Measurements from ENCODE around the gene MTERF4. TPM values are rescaled to one million over a fixed set of nuclear protein-coding genes. Genes with fewer than 3 reads are reported as not detected.

Gene MTERF4
- polyA plus RNA-seq, 3 donors = 15.5 to 37.4 (median 17.8) TPM

DNA sequence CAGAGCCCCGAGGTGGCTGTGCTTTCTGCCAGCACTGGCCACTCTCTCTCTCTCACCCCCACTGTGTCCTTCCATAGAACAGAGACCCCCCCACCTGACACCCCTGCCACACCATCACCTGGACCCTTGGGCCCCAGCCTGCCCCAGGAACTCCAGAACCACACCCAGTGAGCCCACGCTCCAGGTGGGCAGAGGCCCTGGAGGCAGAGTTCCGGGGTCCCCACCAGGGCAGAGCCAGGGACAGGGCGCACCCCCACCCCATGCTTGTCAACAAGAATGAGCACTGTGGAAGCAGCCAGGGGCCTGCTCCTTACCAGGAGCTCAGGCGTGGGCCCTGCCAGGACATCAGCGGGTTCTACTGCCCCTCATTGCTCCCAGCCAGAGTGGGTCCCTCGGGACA, 32.6 kb upstream of the MTERF4 start:
- Mint-ChIP-seq H3K4me1 (peaks cover 3% of the 10 kb centered on the region), H3K27ac (peak overlapping the region in 1 of 7 donors; percentile 37), H3K9me3 (no peaks in the 10 kb centered on the region), H3K4me3 (no peak overlapping the region), H3K36me3 (peaks cover 27 to 39% of the 10 kb centered on the region in 2 donors), H3K27me3 (ENCODE audit: low read depth in 3 of 3) (peaks cover 0 to 1% (median 0%) of the 10 kb centered on the region in 3 donors)
- H3K9ac ChIP-seq (ENCODE audit: insufficient read depth, low read length, poor library complexity, severe bottlenecking) = no peak overlapping the region
- no peaks in the 10 kb centered on the region for H3K4me1 ChIP-seq (ENCODE audit: control insufficient read depth in 1 of 2, insufficient read depth in 2 of 2, low read length in 2 of 2)
- DNase-seq = no peak
- no peaks in the 10 kb centered on the region for H3K27me3 ChIP-seq (ENCODE audit: control insufficient read depth in 2 of 2, insufficient read depth in 2 of 2, low read length in 2 of 2)
- intact Hi-C loops (cut with micrococcal nuclease) = no loop called here
- WGBS (ENCODE audit: insufficient coverage) = 93% methylated on average over 5 of the region's 7 CpGs
- H3K27ac ChIP-seq (ENCODE audit: low read depth in 1 of 2, low read length in 2 of 2) = no peak overlapping the region
- H3K36me3 ChIP-seq (replicated peaks in 1 of 2; ENCODE audit: control insufficient read depth in 1 of 2, insufficient read depth in 2 of 2, low read length in 2 of 2) = peaks cover 9 to 27% of the 10 kb centered on the region in 2 donors
- H3K9me3 ChIP-seq (replicated peaks in 1 of 2; ENCODE audit: control insufficient read depth in 1 of 2, insufficient read depth in 1 of 2, low read length in 2 of 2) = no peaks in the 10 kb centered on the region
- no peaks in the 10 kb centered on the region for H4K20me1 ChIP-seq (ENCODE audit: insufficient read depth, low read length)
- H3K4me2 ChIP-seq (replicated peaks; ENCODE audit: extremely low read depth, low read length, poor library complexity, severe bottlenecking) = no peak overlapping the region
- H2AFZ ChIP-seq (ENCODE audit: insufficient read depth, low read depth, low read length, poor library complexity, severe bottlenecking) = no peak overlapping the region
- no peak overlapping the region for H3K4me3 ChIP-seq (replicated peaks in 1 of 3; ENCODE audit: low read depth in 2 of 3, low read length in 3 of 3)
- TF ChIP-seq CTCF (IDR thresholded peaks at IDR 0.05) = no peak
- no peaks in the 10 kb centered on the region for H3K79me2 ChIP-seq (ENCODE audit: insufficient read depth, low read length)

- intact Hi-C loops (cut with micrococcal nuclease) = no loop called here
- H4K20me1 ChIP-seq (ENCODE audit: insufficient read depth, low read length) = no peaks in the 10 kb centered on the region
- no peak overlapping the region for H3K4me2 ChIP-seq (replicated peaks; ENCODE audit: extremely low read depth, low read length, poor library complexity, severe bottlenecking)
- H3K4me3 ChIP-seq (replicated peaks in 1 of 3; ENCODE audit: low read depth in 2 of 3, low read length in 3 of 3) = no peak overlapping the region
- no peaks in the 10 kb centered on the region for H3K4me1 ChIP-seq (ENCODE audit: control insufficient read depth in 1 of 2, insufficient read depth in 2 of 2, low read length in 2 of 2)
- H3K4me3 Mint-ChIP-seq = no peak overlapping the region
- H3K4me1 Mint-ChIP-seq = peaks cover 8% of the 10 kb centered on the region
- H3K9me3 Mint-ChIP-seq = no peaks in the 10 kb centered on the region
- H3K9me3 ChIP-seq (replicated peaks in 1 of 2; ENCODE audit: control insufficient read depth in 1 of 2, insufficient read depth in 1 of 2, low read length in 2 of 2) = no peaks in the 10 kb centered on the region
- no peak overlapping the region for H2AFZ ChIP-seq (ENCODE audit: insufficient read depth, low read depth, low read length, poor library complexity, severe bottlenecking)
- no peak for TF ChIP-seq CTCF (IDR thresholded peaks at IDR 0.05)
- no peak for DNase-seq
- no peaks in the 10 kb centered on the region for H3K27me3 Mint-ChIP-seq (ENCODE audit: low read depth in 3 of 3)
- 95% methylated on average over 3 of the region's 10 CpGs for WGBS (ENCODE audit: insufficient coverage)
- H3K9ac ChIP-seq (ENCODE audit: insufficient read depth, low read length, poor library complexity, severe bottlenecking) = no peak overlapping the region
- no peak overlapping the region for H3K27ac Mint-ChIP-seq
- peaks cover 24 to 39% of the 10 kb centered on the region in 2 donors for H3K36me3 Mint-ChIP-seq
- H3K36me3 ChIP-seq (replicated peaks in 1 of 2; ENCODE audit: control insufficient read depth in 1 of 2, insufficient read depth in 2 of 2, low read length in 2 of 2) = peaks cover 8 to 15% of the 10 kb centered on the region in 2 donors
- no peak overlapping the region for H3K27ac ChIP-seq (ENCODE audit: low read depth in 1 of 2, low read length in 2 of 2)
- no peaks in the 10 kb centered on the region for H3K79me2 ChIP-seq (ENCODE audit: insufficient read depth, low read length)
- no peaks in the 10 kb centered on the region for H3K27me3 ChIP-seq (ENCODE audit: control insufficient read depth in 2 of 2, insufficient read depth in 2 of 2, low read length in 2 of 2)
These were observed 31.3 kb upstream of the MTERF4 start for GRCh38 chr2:241133436-241133820.
